GM12801 (cell line): ENCODE measurements around the gene CDIPT.

Experiments used
- TF ChIP-seq, protein P1 (sequence below): IDR thresholded peaks from one replicate; pipeline ENCODE4 v1.5.1; 2011; ENCODE audit warnings: control low read depth; ENCODE audit not compliant: insufficient read length; ENCODE audit errors: extremely low read depth

The CDIPT gene

DNA sequence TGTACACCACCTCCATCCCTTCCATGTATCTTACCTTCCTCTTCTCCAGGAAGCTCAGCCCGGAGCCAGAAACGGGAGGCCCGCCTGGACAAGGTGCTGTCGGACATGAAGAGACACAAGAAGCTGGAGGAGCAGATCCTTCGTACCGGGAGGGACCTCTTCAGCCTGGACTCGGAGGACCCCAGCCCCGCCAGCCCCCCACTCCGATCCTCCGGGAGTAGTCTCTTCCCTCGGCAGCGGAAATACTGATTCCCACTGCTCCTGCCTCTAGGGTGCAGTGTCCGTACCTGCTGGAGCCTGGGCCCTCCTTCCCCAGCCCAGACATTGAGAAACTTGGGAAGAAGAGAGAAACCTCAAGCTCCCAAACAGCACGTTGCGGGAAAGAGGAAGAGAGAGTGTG lies 43.5 kb downstream of the CDIPT start:
- TF ChIP-seq, protein P1, sequence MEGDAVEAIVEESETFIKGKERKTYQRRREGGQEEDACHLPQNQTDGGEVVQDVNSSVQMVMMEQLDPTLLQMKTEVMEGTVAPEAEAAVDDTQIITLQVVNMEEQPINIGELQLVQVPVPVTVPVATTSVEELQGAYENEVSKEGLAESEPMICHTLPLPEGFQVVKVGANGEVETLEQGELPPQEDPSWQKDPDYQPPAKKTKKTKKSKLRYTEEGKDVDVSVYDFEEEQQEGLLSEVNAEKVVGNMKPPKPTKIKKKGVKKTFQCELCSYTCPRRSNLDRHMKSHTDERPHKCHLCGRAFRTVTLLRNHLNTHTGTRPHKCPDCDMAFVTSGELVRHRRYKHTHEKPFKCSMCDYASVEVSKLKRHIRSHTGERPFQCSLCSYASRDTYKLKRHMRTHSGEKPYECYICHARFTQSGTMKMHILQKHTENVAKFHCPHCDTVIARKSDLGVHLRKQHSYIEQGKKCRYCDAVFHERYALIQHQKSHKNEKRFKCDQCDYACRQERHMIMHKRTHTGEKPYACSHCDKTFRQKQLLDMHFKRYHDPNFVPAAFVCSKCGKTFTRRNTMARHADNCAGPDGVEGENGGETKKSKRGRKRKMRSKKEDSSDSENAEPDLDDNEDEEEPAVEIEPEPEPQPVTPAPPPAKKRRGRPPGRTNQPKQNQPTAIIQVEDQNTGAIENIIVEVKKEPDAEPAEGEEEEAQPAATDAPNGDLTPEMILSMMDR, result no peak

DNA sequence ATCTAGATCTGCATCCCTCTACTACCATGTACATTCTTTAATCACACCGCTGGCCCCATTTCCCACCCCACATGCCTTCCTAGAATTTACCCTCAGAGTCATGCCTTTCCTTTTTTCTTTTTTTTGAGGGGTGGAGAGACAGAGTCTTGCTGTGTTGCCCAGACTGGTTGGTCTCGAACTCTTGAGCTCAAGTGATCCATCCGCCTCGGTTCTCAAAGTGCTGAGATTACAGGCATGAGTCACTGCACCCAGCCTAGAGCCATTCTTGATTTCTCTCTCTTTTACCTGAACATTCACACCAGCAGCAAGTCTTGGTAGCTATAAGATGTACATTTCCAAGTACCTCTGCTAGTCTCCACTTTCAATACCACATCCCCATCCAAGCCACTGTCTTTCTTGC lies 44.9 kb downstream of the CDIPT start:
- TF ChIP-seq, protein P1, result no peak

DNA sequence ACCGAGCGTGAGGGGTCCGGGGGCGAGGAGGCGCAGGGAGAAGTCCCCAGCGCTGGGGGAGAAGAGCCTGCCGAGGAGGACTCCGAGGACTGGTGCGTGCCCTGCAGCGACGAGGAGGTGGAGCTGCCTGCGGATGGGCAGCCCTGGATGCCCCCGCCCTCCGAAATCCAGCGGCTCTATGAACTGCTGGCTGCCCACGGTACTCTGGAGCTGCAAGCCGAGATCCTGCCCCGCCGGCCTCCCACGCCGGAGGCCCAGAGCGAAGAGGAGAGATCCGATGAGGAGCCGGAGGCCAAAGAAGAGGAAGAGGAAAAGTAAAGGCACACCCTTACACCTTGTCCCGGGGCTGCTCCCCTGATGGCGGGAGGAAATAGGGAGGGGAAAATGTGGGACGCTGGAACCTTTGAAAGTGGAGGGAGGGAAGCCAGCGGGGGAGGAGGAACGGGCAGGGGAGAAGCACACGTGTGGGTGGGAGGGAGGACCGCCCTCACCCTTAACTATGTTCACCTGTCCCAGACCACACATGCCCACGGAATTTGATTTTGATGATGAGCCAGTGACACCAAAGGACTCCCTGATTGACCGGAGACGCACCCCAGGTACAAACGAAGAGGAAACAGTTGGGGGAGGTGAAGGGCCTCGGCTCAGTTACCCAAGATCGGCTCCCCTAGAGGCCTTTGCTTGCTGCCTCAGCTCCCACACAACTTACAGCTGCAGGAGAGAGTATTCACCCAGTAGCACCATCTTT lies 46.2 kb downstream of the CDIPT start:
- TF ChIP-seq, protein P1, result no peak

DNA sequence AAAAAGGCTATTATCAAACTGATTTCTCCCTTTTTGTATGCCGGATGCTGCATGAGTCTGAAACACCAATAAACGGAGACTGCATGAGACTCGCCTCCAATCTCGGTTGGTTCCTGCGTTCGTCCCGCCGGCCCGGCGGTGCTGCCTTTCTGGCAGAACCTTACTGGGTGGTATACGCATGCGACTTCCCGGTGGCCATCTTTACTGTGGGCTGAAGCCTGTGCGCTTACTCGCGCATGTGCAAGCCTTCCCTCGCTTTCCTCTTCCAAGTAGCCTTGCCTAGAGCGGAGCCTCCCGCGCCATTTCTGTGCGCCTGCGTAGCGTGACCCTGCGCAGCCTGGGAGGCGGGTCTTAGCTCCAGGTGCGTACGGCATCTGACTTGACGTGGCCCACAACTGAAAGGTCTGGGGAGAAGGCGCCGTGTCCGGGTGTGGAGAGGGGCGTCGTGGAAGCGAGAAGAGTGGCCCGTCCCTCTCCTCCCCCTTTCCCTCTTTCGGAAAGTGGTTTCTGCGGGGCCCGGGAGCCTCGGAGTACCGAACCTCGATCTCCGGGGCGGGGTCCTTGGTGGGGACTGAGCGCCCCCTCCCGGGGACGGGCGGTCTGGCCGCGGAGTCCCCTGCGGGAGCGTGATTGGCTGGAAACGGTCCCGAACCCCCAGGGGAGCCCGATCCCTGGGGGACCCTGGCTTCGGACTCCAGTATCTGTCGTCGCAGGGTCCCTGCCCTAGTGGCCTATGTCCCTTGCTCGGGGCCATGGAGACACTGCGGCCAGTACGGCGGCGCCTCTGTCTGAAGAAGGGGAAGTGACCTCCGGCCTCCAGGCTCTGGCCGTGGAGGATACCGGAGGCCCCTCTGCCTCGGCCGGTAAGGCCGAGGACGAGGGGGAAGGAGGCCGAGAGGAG lies 47.0 kb downstream of the CDIPT start, which contains the start of gene PAGR1:
PAGR1 (plus strand) TSS at position 360 of the 901 bp plus-strand sequence; CDS start at position 734, 374 bp downstream.
- TF ChIP-seq, protein P1, result peak; percentile 55

DNA sequence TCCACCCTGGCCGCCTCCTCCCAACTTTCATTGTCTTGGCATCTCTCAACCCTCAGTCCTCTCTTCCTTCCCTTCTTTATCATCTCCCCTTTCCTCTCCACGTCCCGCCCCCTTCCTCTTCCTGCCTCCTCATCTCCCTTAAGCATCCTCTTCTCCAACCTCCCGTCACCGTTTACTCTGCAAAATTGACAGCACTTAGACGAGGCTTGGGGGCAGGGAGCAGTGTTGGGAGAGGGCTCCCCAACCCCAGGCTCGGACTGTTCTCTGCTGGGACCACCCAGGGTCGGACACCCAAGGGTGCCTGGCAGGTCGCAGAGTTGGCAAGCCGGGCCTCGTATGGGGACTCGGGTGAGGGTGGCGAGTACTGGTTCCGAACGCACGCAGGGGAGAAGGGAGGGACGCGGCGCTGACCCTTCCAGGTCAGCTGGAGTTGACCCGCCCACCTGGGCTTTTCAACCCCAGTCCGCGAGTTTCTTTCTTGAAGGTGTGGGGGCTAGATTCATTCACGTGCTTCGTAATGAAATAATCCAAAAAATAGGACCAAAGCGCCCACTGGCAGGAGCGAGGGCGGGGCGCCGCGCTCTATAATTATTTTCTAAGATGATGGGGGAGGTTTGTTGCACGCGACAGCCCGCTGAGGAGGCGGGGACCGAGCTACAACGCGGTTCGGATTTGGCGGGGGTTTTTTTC lies 47.8 kb downstream of the CDIPT start:
- TF ChIP-seq, protein P1, result no peak

DNA sequence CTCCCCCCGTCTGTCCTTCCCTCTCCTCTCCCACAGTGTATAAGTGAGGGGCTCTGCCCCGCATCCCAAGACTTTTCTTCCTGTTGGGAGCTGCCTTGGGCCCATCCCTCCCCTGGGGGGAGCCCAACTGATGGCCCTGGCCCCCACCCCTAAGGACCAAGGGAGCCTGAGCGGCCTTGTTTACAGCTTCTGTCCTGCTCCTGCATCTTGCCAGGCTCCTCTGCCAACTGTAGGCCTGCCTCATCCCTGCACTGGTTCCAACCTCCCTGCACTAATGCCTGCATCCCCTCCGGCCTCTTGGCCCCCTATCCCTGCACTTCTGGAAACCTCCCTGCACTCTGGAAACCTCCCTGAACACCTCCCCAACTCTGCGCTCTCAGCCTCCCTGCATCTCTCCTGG lies 48.4 kb downstream of the CDIPT start:
- TF ChIP-seq, protein P1, result no peak
